SH-SY5Y (cell line): Measurements from ENCODE around the gene THRB.

Source experiments
- GATA2 ChIP-seq: IDR thresholded peaks from 2 replicates; pipeline ENCODE4 v1.6.1; 2011; ENCODE audit warnings: mild to moderate bottlenecking, low read depth, low read length
- GATA3 ChIP-seq: IDR thresholded peaks from 2 replicates; pipeline ENCODE4 v1.6.1; 2011; ENCODE audit warnings: low read depth, mild to moderate bottlenecking, low read length, moderate library complexity

- TF ChIP-seq GATA2 = no peak
- TF ChIP-seq GATA3 = no peak
Measured at GRCh38 chr3:24375947-24376384, 118.7 kb downstream of the THRB start.
